Stimulated activated naive CD4-positive, alpha-beta T cell (primary cell): Measurements from ENCODE around the gene PCBP3.

ENCODE experiments used
- DNase-seq, 6 experiments: peaks; one replicate each; lab custom pipeline; 2025; lab: John Stamatoyannopoulos, UW

PCBP3 gene

DNA sequence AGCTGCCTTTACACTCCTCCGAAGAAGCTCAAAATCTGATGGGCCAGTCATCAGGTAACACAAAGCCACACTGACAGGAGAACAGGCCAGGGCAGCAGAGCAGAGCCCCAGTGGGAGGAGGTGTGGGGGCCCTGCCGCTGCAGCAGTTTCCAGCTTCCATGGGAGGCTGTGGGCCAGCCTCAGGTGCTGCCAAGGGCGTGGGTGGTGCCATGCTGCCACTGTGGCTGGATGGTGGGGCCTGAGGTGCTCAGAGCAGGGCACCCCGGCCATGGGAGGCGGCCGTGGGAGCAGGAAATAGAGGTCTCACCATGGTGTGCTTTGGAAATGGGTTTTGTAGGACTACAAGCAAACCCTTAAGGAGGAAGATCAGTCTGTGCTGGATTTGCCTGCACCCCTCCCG, 287.3 kb downstream of the PCBP3 start:
- no peak for DNase-seq

DNA sequence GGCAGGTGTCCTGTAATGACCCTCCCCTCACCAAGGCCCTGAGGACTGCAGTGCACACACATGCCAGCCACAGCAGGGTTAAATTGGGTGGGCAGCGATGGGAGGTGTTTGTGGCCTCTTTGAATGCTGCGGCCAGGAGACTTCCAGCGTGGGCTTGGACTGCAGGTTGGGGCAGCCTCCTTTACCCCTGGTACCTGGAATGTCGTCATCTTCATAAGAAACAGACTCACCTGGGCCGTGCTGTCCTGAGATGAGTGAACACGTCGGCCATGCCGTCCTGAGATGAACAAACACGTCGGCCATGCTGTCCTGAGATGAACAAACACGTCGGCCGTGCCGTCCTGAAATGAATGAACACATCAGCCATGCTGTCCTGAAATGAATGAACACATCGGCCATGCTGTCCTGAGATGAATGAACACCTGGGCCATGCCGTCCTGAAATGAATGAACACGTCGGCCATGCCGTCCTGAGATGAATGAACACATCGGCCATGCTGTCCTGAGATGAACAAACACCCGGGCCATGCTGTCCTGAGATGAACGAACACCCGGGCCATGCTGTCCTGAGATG, 288.0 kb downstream of the PCBP3 start:
- DNase-seq: no peak

DNA sequence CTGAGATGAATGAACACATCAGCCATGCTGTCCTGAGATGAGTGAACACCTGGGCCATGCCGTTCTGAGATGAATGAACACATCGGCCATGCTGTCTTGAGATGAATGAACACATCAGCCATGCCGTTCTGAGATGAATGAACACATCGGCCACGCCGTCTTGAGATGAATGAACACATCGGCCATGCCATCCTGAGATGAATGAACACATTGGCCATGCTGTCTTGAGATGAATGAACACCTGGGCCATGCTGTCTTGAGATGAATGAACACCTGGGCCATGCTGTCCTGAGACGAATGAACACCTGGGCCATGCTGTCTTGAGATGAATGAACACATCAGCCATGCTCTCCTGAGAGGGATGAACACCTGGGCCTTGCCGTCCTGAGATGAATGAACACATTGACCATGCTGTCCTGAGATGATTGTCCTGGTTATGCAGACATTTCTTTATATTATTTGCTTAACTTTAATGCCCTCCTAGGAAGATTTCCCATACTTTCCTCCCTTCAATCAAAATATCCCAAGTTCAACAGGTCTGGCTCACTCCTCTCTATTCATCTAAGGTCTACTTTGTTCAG, 289.5 kb downstream of the PCBP3 start:
- no peak for DNase-seq

GRCh38 chr21:45934085-45934484, 290.6 kb downstream of the PCBP3 start:
- DNase-seq: no peak

GRCh38 chr21:45934554-45934953, 291.0 kb downstream of the PCBP3 start:
- DNase-seq: no peak

GRCh38 chr21:45935628-45936027, 292.1 kb downstream of the PCBP3 start:
- DNase-seq: no peak

- no peak for DNase-seq
Observed at GRCh38 chr21:45937721-45938452, 294.4 kb downstream of the PCBP3 start.

- DNase-seq: no peak
Observed at GRCh38 chr21:45938453-45938755, 294.9 kb downstream of the PCBP3 start.

GRCh38 chr21:45938811-45939520, 295.4 kb downstream of the PCBP3 start:
- DNase-seq: no peak

DNA sequence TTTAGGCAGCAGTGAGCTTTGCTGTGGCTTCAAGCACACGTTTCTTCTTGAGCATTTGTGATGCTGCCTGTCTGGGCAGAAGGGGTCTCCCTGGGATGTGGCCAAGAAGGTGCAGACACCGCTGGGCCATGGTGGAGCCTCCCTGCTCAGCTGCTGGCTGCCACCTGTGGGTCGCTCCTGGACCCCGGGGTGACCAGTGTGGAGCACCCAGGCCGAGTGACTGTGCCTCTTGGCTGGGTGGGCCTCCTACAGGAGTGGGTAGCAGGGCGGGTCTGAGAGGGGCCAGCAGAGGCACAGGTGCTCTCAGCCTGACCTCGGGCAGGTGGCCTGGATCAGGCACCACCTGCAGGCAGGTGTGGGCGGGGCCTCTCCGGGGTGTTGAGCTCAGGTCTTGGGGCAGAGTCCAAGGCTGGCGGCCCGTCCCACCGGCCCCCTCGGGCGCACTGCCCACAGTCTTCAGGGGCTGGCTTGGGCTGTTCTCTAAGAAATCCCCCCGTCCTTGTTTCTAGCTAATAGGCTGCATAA, 296.1 kb downstream of the PCBP3 start:
- DNase-seq: no peak

GRCh38 chr21:45940091-45940490, 296.6 kb downstream of the PCBP3 start:
- DNase-seq: no peak

- no peak for DNase-seq
Observed at GRCh38 chr21:45940621-45941337, 297.3 kb downstream of the PCBP3 start.

- DNase-seq: no peak
Observed at GRCh38 chr21:45941338-45941710, 297.8 kb downstream of the PCBP3 start.

GRCh38 chr21:45941717-45942546, 298.4 kb downstream of the PCBP3 start:
- DNase-seq: no peak

DNA sequence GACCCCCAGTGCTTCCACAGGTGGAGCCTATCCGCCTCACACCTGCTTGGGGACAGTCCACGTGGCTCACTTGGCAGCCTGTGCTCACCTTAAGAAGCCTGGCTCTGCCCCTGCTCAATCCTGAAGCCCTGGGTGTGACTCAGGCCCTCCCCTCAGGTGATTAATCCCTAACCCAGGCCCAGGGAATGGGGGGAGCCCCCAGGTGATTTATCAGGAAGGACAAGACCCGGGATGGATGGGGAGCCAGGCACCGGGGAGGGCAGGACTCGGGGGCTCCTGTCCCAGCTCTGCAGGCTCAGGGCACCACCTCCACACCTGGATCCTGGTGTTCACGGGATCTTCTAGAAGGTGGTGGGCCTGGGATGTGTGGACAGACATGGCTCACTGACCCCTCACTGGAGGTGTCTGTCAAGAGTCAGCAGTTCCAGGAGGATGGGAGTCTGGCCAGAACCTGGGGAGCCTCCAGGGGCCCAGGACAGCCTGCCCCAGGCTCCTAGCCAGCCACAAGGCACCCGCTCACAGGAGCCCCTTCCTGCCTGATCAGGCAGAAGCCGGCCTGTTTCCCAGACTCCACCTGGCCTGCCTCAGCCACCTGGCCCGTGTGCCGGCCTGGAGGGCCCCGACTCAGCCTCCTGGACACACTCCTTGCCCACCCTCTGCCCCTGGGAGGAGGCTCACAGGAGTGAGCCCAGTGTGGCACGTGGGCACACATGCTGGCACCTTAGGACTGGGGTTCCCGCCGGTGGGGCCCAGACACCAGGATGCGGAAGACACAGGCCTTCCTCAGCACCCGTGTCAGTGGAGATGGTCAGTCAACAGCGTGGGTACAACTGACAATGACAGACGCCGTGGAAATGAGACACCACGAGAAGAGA, 299.5 kb downstream of the PCBP3 start:
- no peak for DNase-seq

GRCh38 chr21:45943630-45944540, 300.4 kb downstream of the PCBP3 start:
- DNase-seq: no peak

GRCh38 chr21:45944601-45945000, 301.1 kb downstream of the PCBP3 start:
- DNase-seq: no peak

- no peak for DNase-seq
Observed at GRCh38 chr21:45945066-45945867, 301.7 kb downstream of the PCBP3 start.

GRCh38 chr21:45945868-45946210, 302.3 kb downstream of the PCBP3 start:
- DNase-seq: no peak
